ENCODE results near the gene UGCG. TPM values are rescaled to one million over a fixed set of nuclear protein-coding genes. Genes with fewer than 3 reads are reported as not detected.

UGCG gene
- total RNA-seq (2014; rRNA removed; shearing (Covaris generic)) (148 and 172 TPM in 2 replicates), polyA plus RNA-seq (2016; fragmentation: Nextera tagmentation; extraction: Ambion mirVana) (73.1 and 73.6 TPM in 2 replicates)

GRCh38 chr9:111895996-111896941, at the start of gene UGCG:
TSS of gene UGCG (plus strand) at chr9:111896814. CDS start at chr9:111897216, 402 bp downstream.
- no peaks in the 10 kb centered on the region for H3K27me3 ChIP-seq (replicated peaks; ENCODE audit: insufficient read depth)
- no peaks in the 10 kb centered on the region for H4K20me1 ChIP-seq (ENCODE audit: insufficient read depth)
- peak within 1 kb of the TSS; percentile 88 for H3K9ac ChIP-seq
- 0 out of 2 replicates have a peak, but pooled peaks cover 3% of the 10 kb centered on the region for H3K36me3 ChIP-seq (ENCODE audit: low read depth)
- WGBS, 2 experiments (ENCODE audit: low coverage in 1 of 2, low lambda C conversion rate in 2 of 2, missing lambda C conversion rate in 2 of 2): 1% methylated on average over 39 to 72 of the region's 84 CpGs
- H3K4me1 ChIP-seq (ENCODE audit: insufficient read depth): peaks cover 13% of the 10 kb centered on the region
- peak within 1 kb of the TSS; percentile 67 for H2AFZ ChIP-seq
- peaks cover 47% of the 10 kb centered on the region for H3F3A ChIP-seq (ENCODE audit: insufficient read depth)
- no peaks in the 10 kb centered on the region for H3K9me2 ChIP-seq (ENCODE audit: insufficient read depth)
- H3K27ac ChIP-seq: peak within 1 kb of the TSS; percentile 83
- H3K9me3 ChIP-seq (ENCODE audit: low read depth): no peaks in the 10 kb centered on the region
- DNase-seq: peak; percentile 96
- H3K79me2 ChIP-seq (ENCODE audit: insufficient read depth): peaks cover 64% of the 10 kb centered on the region
- peak within 1 kb of the TSS; percentile 87 for H3K4me2 ChIP-seq (ENCODE audit: unreplicated experiment)
- in situ Hi-C loops (cut with MboI): no loop called here
- no peak for TF ChIP-seq EZH2phosphoT487 (IDR thresholded peaks at IDR 0.05; ENCODE audit: insufficient read depth, low read depth)
- TF ChIP-seq EZH2 (IDR thresholded peaks at IDR 0.05; ENCODE audit: insufficient read depth, poor library complexity, severe bottlenecking): no peak
- H3K4me3 ChIP-seq: peak within 1 kb of the TSS; percentile 99

GRCh38 chr9:111851553-111851952, 45.1 kb upstream of the UGCG start:
- DNase-seq: peak; percentile 33
- Histone ChIP-seq H3K79me2 (ENCODE audit: insufficient read depth) (no peaks in the 10 kb centered on the region), H3K27me3 (replicated peaks; ENCODE audit: insufficient read depth) (no peaks in the 10 kb centered on the region), H4K20me1 (ENCODE audit: insufficient read depth) (no peaks in the 10 kb centered on the region), H3K27ac (peak overlapping the region; percentile 73; the same call in 1 of the 2 replicates), H3K4me1 (ENCODE audit: insufficient read depth) (peaks cover 31% of the 10 kb centered on the region), H3F3A (ENCODE audit: insufficient read depth) (peaks cover 22% of the 10 kb centered on the region), H3K9me3 (ENCODE audit: low read depth) (no peaks in the 10 kb centered on the region), H3K9ac (no peak overlapping the region), H3K9me2 (ENCODE audit: insufficient read depth) (no peaks in the 10 kb centered on the region), H3K4me2 (ENCODE audit: unreplicated experiment) (no peak overlapping the region), H3K36me3 (ENCODE audit: low read depth) (no peaks in the 10 kb centered on the region), H2AFZ (no peak overlapping the region), H3K4me3 (no peak overlapping the region)
- TF ChIP-seq EZH2phosphoT487 (IDR thresholded peaks at IDR 0.05; ENCODE audit: insufficient read depth, low read depth): no peak
- WGBS, 2 experiments (ENCODE audit: low coverage in 1 of 2, low lambda C conversion rate in 2 of 2, missing lambda C conversion rate in 2 of 2): 47 to 55% methylated on average over 2 of the region's 2 CpGs
- in situ Hi-C loops (cut with MboI): no loop called here

- H4K20me1 ChIP-seq (ENCODE audit: insufficient read depth): no peaks in the 10 kb centered on the region
These were observed 44.3 kb upstream of the UGCG start for GRCh38 chr9:111852291-111852690.

GRCh38 chr9:111853450-111853827, 43.2 kb upstream of the UGCG start:
- peak; percentile 29 for DNase-seq
- Histone ChIP-seq H3K79me2 (ENCODE audit: insufficient read depth) (no peaks in the 10 kb centered on the region), H3K4me2 (ENCODE audit: unreplicated experiment) (no peak overlapping the region), H4K20me1 (ENCODE audit: insufficient read depth) (no peaks in the 10 kb centered on the region), H3K9me2 (ENCODE audit: insufficient read depth) (no peaks in the 10 kb centered on the region), H3F3A (ENCODE audit: insufficient read depth) (peaks cover 22% of the 10 kb centered on the region), H3K36me3 (ENCODE audit: low read depth) (no peaks in the 10 kb centered on the region), H3K27me3 (replicated peaks; ENCODE audit: insufficient read depth) (no peaks in the 10 kb centered on the region), H3K4me1 (ENCODE audit: insufficient read depth) (peaks cover 31% of the 10 kb centered on the region), H3K4me3 (no peak overlapping the region), H3K9me3 (ENCODE audit: low read depth) (no peaks in the 10 kb centered on the region), H3K27ac (peak overlapping the region; percentile 73), H2AFZ (no peak overlapping the region), H3K9ac (no peak overlapping the region)
- in situ Hi-C loops (cut with MboI): no loop called here
- TF ChIP-seq EZH2 (IDR thresholded peaks at IDR 0.05; ENCODE audit: insufficient read depth, poor library complexity, severe bottlenecking) (no peak), EZH2phosphoT487 (IDR thresholded peaks at IDR 0.05; ENCODE audit: insufficient read depth, low read depth) (no peak)

More at GRCh38 chr9:111852291-111852690, 44.3 kb upstream of the UGCG start:
- no peak for TF ChIP-seq EZH2 (IDR thresholded peaks at IDR 0.05; ENCODE audit: insufficient read depth, poor library complexity, severe bottlenecking)
- no peak for TF ChIP-seq EZH2phosphoT487 (IDR thresholded peaks at IDR 0.05; ENCODE audit: insufficient read depth, low read depth)
- Histone ChIP-seq H2AFZ (no peak overlapping the region), H3K9me2 (ENCODE audit: insufficient read depth) (no peaks in the 10 kb centered on the region), H3K36me3 (ENCODE audit: low read depth) (no peaks in the 10 kb centered on the region), H3K9ac (peak overlapping the region; percentile 18; the same call in 1 of the 2 replicates), H3K4me1 (ENCODE audit: insufficient read depth) (peaks cover 31% of the 10 kb centered on the region), H3K9me3 (ENCODE audit: low read depth) (no peaks in the 10 kb centered on the region), H3F3A (ENCODE audit: insufficient read depth) (peaks cover 22% of the 10 kb centered on the region), H3K4me3 (0 out of 2 replicates have a peak overlapping the region, but pooled peaks have one; percentile 0), H3K27me3 (replicated peaks; ENCODE audit: insufficient read depth) (no peaks in the 10 kb centered on the region), H3K4me2 (ENCODE audit: unreplicated experiment) (no peak overlapping the region), H3K79me2 (ENCODE audit: insufficient read depth) (no peaks in the 10 kb centered on the region), H3K27ac (peak overlapping the region; percentile 73)
- in situ Hi-C loops (cut with MboI): no loop called here
- DNase-seq: peak; percentile 60
- whole genome bisulfite sequencing, 2 experiments (ENCODE audit: low coverage in 1 of 2, low lambda C conversion rate in 2 of 2, missing lambda C conversion rate in 2 of 2): 30 to 32% methylated on average over 1 of the region's 1 CpG
